Astrocyte of the cerebellum (primary cell): Measurements from ENCODE around the gene ATIC.

Experiments used
- DNase-seq: peaks from one replicate; pipeline ENCODE4 v3.0.0-alpha.2; 2011; ENCODE audit warnings: low read depth
- H3K4me3 ChIP-seq: 2 replicates; pipeline ENCODE4 v1.5.1; 2011; ENCODE audit warnings: mild to moderate bottlenecking, low read depth, low read length, moderate library complexity
- in situ Hi-C: cut with HindIII; loops from 2 replicates; pipeline ENCODE4 v1.10.0; 2017; ENCODE audit warnings: low sequenced_read_pairs
- TF ChIP-seq, protein P1 (sequence below): IDR thresholded peaks from 2 replicates; pipeline ENCODE4 v1.5.1; 2012; ENCODE audit warnings: low read length, low read depth, moderate library complexity, mild to moderate bottlenecking; ENCODE audit errors: missing control alignments

ATIC gene

GRCh38 chr2:215377283-215377682, 65.4 kb downstream of the ATIC start:
- in situ Hi-C loops, result no loop called here
- no peak overlapping the region for H3K4me3 ChIP-seq
- TF ChIP-seq, protein P1, sequence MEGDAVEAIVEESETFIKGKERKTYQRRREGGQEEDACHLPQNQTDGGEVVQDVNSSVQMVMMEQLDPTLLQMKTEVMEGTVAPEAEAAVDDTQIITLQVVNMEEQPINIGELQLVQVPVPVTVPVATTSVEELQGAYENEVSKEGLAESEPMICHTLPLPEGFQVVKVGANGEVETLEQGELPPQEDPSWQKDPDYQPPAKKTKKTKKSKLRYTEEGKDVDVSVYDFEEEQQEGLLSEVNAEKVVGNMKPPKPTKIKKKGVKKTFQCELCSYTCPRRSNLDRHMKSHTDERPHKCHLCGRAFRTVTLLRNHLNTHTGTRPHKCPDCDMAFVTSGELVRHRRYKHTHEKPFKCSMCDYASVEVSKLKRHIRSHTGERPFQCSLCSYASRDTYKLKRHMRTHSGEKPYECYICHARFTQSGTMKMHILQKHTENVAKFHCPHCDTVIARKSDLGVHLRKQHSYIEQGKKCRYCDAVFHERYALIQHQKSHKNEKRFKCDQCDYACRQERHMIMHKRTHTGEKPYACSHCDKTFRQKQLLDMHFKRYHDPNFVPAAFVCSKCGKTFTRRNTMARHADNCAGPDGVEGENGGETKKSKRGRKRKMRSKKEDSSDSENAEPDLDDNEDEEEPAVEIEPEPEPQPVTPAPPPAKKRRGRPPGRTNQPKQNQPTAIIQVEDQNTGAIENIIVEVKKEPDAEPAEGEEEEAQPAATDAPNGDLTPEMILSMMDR, result no peak
- no peak for DNase-seq

DNA sequence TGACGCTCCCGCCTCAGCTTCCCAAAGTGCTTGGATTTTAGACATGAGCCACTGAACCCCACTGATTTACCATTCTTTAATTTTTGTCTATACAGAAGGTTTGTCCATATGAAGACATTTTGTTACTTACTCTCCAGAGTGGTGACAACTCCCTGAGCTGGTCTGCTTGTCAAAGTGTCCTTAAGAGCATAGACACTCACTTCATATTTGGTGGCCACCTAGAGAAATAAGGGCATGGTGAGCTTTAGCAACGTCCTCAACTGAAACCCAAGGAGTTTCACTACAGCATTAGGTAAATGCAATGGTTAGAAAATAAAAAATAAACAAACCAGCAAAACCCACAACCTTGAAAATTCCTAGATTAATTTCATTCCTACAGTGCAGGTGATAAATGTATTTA, 66.2 kb downstream of the ATIC start:
- no peak for DNase-seq
- H3K4me3 ChIP-seq, result no peak overlapping the region
- in situ Hi-C loops, result no loop called here
- TF ChIP-seq, protein P1, result no peak

DNA sequence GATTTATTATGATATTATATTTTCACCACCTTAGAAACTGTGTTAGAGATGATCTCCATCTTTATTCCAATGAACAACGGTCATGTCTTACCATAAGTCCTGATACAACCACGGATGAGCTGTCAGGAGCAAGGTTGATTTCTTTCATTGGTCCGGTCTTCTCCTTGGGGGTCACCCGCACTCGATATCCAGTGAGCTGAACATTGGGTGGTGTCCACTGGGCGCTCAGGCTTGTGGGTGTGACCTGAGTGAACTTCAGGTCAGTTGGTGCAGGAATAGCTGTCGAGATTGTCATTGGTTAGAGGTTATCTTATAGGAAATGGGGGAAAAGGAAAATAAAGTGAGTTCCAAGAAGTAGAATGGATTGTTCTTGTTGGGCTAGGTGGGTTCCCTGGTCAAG, 67.2 kb downstream of the ATIC start:
- in situ Hi-C loops, result no loop called here
- H3K4me3 ChIP-seq, result no peak overlapping the region
- DNase-seq, result no peak
- TF ChIP-seq, protein P1, result no peak

DNA sequence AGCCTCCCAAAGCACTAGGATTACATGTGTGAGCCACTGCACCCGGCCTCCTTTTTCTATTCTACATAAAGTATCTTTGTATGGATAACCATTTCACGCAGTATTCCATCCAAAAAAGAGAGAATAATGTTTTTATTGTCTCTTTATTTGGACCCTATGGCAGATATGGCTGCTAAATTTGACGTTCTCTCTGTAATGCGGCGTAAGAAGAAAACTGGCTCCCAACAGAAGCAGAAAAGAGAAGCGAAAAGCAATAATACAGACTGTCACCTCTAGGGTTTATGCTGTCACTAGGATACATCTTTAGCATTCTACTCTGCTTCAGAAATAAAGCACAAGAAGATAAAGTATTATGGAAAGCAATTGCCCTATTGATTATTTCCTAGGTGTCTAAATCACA, 68.1 kb downstream of the ATIC start:
- H3K4me3 ChIP-seq, result no peak overlapping the region
- in situ Hi-C loops, result no loop called here
- TF ChIP-seq, protein P1, result no peak
- DNase-seq, result no peak

DNA sequence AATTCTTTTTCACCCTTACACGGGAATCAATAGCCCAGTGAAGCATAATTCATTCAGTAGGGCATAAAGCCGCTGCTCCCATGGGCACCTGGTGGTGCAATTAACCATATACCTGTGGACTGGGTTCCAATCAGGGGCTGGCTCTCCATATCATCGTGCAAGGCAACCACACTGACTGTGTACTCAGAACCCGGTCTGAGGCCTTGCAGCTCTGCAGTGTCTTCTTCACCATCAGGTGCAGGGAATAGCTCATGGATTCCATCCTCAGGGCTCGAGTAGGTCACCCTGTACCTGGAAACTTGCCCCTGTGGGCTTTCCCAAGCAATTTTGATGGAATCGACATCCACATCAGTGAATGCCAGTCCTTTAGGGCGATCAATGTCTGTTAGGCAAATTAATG, 68.8 kb downstream of the ATIC start:
- in situ Hi-C loops, result no loop called here
- DNase-seq, result no peak
- no peak overlapping the region for H3K4me3 ChIP-seq
- TF ChIP-seq, protein P1, result no peak

DNA sequence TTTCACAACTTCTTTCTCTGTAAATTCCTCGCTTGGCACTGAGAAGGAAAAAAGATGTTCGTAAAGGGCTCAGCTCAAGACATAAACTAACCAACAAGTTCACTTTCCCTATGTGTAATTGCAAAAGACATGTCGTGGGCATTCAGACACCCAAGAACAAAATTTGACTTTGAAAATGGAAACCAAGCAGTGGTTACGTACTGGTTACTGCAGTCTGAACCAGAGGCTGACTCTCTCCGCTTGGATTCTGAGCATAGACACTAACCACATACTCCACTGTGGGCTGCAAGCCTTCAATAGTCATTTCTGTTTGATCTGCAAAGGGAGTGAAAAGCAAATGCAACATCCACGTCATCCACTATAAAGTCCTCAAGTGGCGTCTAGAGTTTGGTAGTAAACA, 70.2 kb downstream of the ATIC start:
- TF ChIP-seq, protein P1, result no peak
- DNase-seq, result no peak
- in situ Hi-C loops, result no loop called here
- no peak overlapping the region for H3K4me3 ChIP-seq

DNA sequence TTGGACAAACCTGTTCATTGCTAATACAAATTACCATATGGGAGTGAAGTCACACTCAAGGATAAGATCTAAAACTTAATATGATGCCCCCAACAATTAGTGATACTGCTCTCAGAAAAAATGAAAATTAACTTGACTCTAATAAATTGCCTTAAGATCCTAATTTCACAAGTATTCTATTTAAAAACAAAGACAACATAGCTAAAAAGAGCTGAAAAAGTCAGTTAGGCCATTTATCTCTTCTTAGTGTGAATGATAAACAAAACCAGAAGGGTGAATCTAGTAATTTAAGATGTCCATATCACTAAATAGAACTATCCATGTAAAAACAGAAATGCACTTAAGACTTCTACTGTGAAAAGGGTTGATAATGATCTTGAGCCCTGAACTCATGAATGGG, 70.6 kb downstream of the ATIC start:
- no peak overlapping the region for H3K4me3 ChIP-seq
- TF ChIP-seq, protein P1, result no peak
- in situ Hi-C loops, result no loop called here
- DNase-seq, result no peak
